Measurements from ENCODE around the gene PPP2R3A. TPM values are rescaled to one million over a fixed set of nuclear protein-coding genes. Genes with fewer than 3 reads are reported as not detected.

The PPP2R3A gene
- total and polyA plus RNA-seq, 2 of the 13 experiments (the other 11 are each of a cell fraction or from before 2014, with no cell fraction given), result 0.07 to 0.12 TPM

GRCh38 chr3:135994708-135995337 is 29.3 kb downstream of the PPP2R3A start (continued):
- TF ChIP-seq PREB (CRISPR knock-in tag; IDR thresholded peaks at IDR 0.05) (no peak), ZNF263 (CRISPR knock-in tag; IDR thresholded peaks at IDR 0.05) (no peak), ZNF713 (CRISPR knock-in tag; IDR thresholded peaks at IDR 0.05) (no peak), ADNP (CRISPR knock-in tag; IDR thresholded peaks at IDR 0.05) (no peak), ZEB1 (IDR thresholded peaks at IDR 0.05; ENCODE audit: insufficient replicate concordance, low read depth) (no peak), ZFP37 (CRISPR knock-in tag; IDR thresholded peaks at IDR 0.05; ENCODE audit: borderline replicate concordance) (no peak), HMG20A (CRISPR knock-in tag; IDR thresholded peaks at IDR 0.05; ENCODE audit: borderline replicate concordance) (no peak), ZNF350 (CRISPR knock-in tag; IDR thresholded peaks at IDR 0.05; ENCODE audit: borderline replicate concordance, low read depth) (no peak)

DNA sequence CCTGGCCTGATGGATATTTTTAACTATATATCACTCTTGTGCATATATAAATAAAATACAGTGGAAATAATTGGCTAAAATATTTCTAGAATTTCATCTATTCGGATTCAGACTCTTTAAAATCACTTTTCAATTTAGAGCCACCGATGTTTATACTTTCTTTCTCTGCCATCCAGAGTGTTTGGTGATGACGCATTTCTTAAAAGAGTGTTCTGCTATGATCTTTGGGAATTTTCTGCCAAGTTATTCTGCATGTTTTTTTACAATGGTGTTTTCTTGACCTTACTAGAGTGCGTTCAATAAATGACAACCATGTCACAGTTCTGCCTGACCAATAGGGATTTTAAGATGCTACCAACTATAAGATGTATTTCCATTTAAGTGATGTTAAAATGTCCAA is 30.2 kb downstream of the PPP2R3A start:
- no TSS peak for BruUV-seq (replicated peaks)
- no peak for DNase-seq (ENCODE audit: low spot score)
- H3K27me3 ChIP-seq (ENCODE audit: control insufficient read depth in 1 of 2, insufficient read depth in 2 of 2, low read length in 2 of 2), result peaks cover 0 to 5% of the 10 kb centered on the region in 2 experiments; a peak in 1 of 5 replicates
- intact Hi-C loops (cut with micrococcal nuclease; ENCODE audit: unreplicated experiment), result no loop called here
- H3K79me2 ChIP-seq (ENCODE audit: insufficient read depth, low read length), result no peaks in the 10 kb centered on the region
- ChIA-PET CTCF (ENCODE audit: low intra/inter-chr PET ratio, low total read pairs) (no interaction called here), POLR2A (no interaction called here)
- H3K9ac ChIP-seq (ENCODE audit: insufficient read depth, low read depth, low read length), result no peak overlapping the region
- no peaks in the 10 kb centered on the region for H3K9me3 ChIP-seq (ENCODE audit: low read length)
- in situ Hi-C loops (cut with HindIII; ENCODE audit: extremely low pct_ligation_motif_present, low pct_unique_long_range_greater_than_20kb), result no loop called here
- no peak overlapping the region for H3K4me2 ChIP-seq (ENCODE audit: low read depth, low read length)
- 22% methylated on average over 4 of the region's 4 CpGs for WGBS (ENCODE audit: low lambda C conversion rate)
- no peaks in the 10 kb centered on the region for H4K20me1 ChIP-seq (ENCODE audit: insufficient read depth, low read length)
- no peak for ATAC-seq
- no peak overlapping the region for H3K4me3 ChIP-seq (replicated peaks in 1 of 3; ENCODE audit: insufficient read depth in 1 of 3, low read depth in 2 of 3, low read length in 3 of 3)
- H3K27ac ChIP-seq (ENCODE audit: extremely low read length, insufficient read depth, low read length), result no peak overlapping the region
- no peaks in the 10 kb centered on the region for H3K4me1 ChIP-seq (ENCODE audit: insufficient read depth, low read length)
- FAIRE-seq, result no peak
- no peak overlapping the region for H2AFZ ChIP-seq (ENCODE audit: low read length)
- H3K36me3 ChIP-seq (replicated peaks in 1 of 2; ENCODE audit: control insufficient read depth in 1 of 2, insufficient read depth in 2 of 2, low read length in 2 of 2), result no peaks in the 10 kb centered on the region
- no peak for TF ChIP-seq PRDM15 (CRISPR knock-in tag; IDR thresholded peaks at IDR 0.05)
- TF ChIP-seq ZNF329 (CRISPR knock-in tag; IDR thresholded peaks at IDR 0.05; ENCODE audit: low read depth), result no peak
- TF ChIP-seq HMGA1 (CRISPR knock-in tag; conservative IDR thresholded peaks at IDR 0.05), result no peak
- TF ChIP-seq CREB3 (CRISPR knock-in tag; IDR thresholded peaks at IDR 0.05), result no peak
- TF ChIP-seq, protein P1, sequence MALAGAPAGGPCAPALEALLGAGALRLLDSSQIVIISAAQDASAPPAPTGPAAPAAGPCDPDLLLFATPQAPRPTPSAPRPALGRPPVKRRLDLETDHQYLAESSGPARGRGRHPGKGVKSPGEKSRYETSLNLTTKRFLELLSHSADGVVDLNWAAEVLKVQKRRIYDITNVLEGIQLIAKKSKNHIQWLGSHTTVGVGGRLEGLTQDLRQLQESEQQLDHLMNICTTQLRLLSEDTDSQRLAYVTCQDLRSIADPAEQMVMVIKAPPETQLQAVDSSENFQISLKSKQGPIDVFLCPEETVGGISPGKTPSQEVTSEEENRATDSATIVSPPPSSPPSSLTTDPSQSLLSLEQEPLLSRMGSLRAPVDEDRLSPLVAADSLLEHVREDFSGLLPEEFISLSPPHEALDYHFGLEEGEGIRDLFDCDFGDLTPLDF (CRISPR knock-in tag; IDR thresholded peaks at IDR 0.05), result no peak
- TF ChIP-seq, protein P2, sequence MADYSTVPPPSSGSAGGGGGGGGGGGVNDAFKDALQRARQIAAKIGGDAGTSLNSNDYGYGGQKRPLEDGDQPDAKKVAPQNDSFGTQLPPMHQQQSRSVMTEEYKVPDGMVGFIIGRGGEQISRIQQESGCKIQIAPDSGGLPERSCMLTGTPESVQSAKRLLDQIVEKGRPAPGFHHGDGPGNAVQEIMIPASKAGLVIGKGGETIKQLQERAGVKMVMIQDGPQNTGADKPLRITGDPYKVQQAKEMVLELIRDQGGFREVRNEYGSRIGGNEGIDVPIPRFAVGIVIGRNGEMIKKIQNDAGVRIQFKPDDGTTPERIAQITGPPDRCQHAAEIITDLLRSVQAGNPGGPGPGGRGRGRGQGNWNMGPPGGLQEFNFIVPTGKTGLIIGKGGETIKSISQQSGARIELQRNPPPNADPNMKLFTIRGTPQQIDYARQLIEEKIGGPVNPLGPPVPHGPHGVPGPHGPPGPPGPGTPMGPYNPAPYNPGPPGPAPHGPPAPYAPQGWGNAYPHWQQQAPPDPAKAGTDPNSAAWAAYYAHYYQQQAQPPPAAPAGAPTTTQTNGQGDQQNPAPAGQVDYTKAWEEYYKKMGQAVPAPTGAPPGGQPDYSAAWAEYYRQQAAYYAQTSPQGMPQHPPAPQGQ (CRISPR knock-in tag; IDR thresholded peaks at IDR 0.05; ENCODE audit: borderline replicate concordance), result no peak

Data from HepG2 (cell line).